K562 (cell line): ENCODE data around the gene OXA1L. TPM values are rescaled to one million over a fixed set of nuclear protein-coding genes. Genes with fewer than 3 reads are reported as not detected.

Experiments
- ATAC-seq: fragments of 200-7000 bp; cut with Tn5 transposase; 3 replicates; pipeline ENCODE4 v1.9.1; 2020; ENCODE audit warnings: moderate library complexity
- BruUV-seq: library from RNA; stranded (reverse); fragments of 400-500 nt; replicated peaks from 2 replicates; lab custom pipeline; 2021; lab: Mats Ljungman, UMichigan
- CTCF ChIA-PET: fragments of 300-600 bp; formaldehyde crosslinking; extraction: SDS; loops from one replicate; lab custom pipeline; 2021; ENCODE audit warnings: low intra/inter-chr PET ratio; lab: Yijun Ruan, JAX
- POLR2A ChIA-PET: fragments of 300-600, 350-650 bp; sonication (Branson Sonifier 250); formaldehyde crosslinking; extraction: SDS; loops from one replicate; lab custom pipeline; 2021; ENCODE audit warnings: antibody characterized with exemption, inconsistent platforms; lab: Yijun Ruan, JAX
- DNase-seq, 4 experiments: peaks; one replicate each; pipeline versions ENCODE4 v3.0.0 to v3.0.0-alpha.2; 2011 to 2018; ENCODE audit warnings: low spot score in 3 of 4, mixed read lengths in 3 of 4; ENCODE audit errors: extremely low read depth in 1 of 4
- FAIRE-seq: peaks from 2 replicates; lab custom pipeline; 2011; peaks lifted over from hg19 to GRCh38; lab: Jason Lieb, UNC
- H2AFZ ChIP-seq: 2 replicates; pipeline ENCODE4 v1.6.0; 2011; ENCODE audit warnings: low read depth, low read length, control low read depth, inconsistent platforms
- H3K27ac ChIP-seq: fragments of 200-600 bp; 3 replicates; pipeline ENCODE4 v1.8.0; 2011; ENCODE audit warnings: low read depth, mild to moderate bottlenecking, control low read depth, inconsistent platforms, low read length, moderate library complexity, mixed read lengths; ENCODE audit errors: extremely low read depth
- H3K27me3 ChIP-seq, 2 experiments: fragments of 300-600 bp in 1 of 2; 2 replicates in 1 of 2; 3 replicates in 1 of 2; pipeline versions ENCODE4 v1.6.0 to v1.8.0; 2011; ENCODE audit warnings: inconsistent platforms in 2 of 2, low read length in 2 of 2, mild to moderate bottlenecking in 1 of 2, mixed read lengths in 1 of 2, moderate library complexity in 1 of 2; ENCODE audit not compliant: control insufficient read depth in 2 of 2, insufficient read depth in 2 of 2
- H3K36me3 ChIP-seq: fragments of 300-600 bp; 3 replicates; pipeline ENCODE4 v1.8.0; 2011; ENCODE audit warnings: mild to moderate bottlenecking, low read length, inconsistent platforms; ENCODE audit not compliant: control insufficient read depth, insufficient read depth
- H3K4me1 ChIP-seq, 2 experiments: fragments of 200-600 bp in 1 of 2; replicated peaks in 1 of 2; 2 replicates in 1 of 2; 3 replicates in 1 of 2; pipeline versions ENCODE4 v1.5.1 to v1.8.0; 2011; ENCODE audit warnings: inconsistent platforms in 2 of 2, low read length in 2 of 2, mild to moderate bottlenecking in 1 of 2, mixed read lengths in 1 of 2, moderate library complexity in 1 of 2; ENCODE audit not compliant: control insufficient read depth in 2 of 2, insufficient read depth in 2 of 2
- H3K4me2 ChIP-seq: 2 replicates; pipeline ENCODE4 v1.6.1; 2011; ENCODE audit warnings: low read length, control low read depth, inconsistent platforms, mixed read lengths; ENCODE audit not compliant: insufficient read depth
- H3K4me3 ChIP-seq: fragments of 200-600 bp; sonication (generic), shearing (Covaris generic); 2 replicates; pipeline ENCODE4 v1.5.1; 2016; ENCODE audit warnings: control low read depth, inconsistent platforms
- H3K79me2 ChIP-seq: fragments of 200-600 bp; 3 replicates; pipeline ENCODE4 v1.8.0; 2011; ENCODE audit warnings: low read length, inconsistent platforms; ENCODE audit not compliant: control insufficient read depth, insufficient read depth
- H3K9ac ChIP-seq, 2 experiments: 2 replicates each; pipeline versions ENCODE4 v1.6.0 to v1.6.1; 2011; ENCODE audit warnings: low read depth in 2 of 2, low read length in 2 of 2, control low read depth in 1 of 2, inconsistent platforms in 1 of 2, mild to moderate bottlenecking in 1 of 2, mixed read lengths in 1 of 2; ENCODE audit not compliant: insufficient read depth in 1 of 2
- H3K9me1 ChIP-seq: one replicate; pipeline ENCODE4 v1.6.0; 2011; ENCODE audit warnings: inconsistent platforms, mild to moderate bottlenecking, low read length, moderate library complexity; ENCODE audit not compliant: control insufficient read depth, insufficient read depth
- H3K9me3 ChIP-seq: replicated peaks from 2 replicates; pipeline ENCODE4 v1.5.1; 2011; ENCODE audit warnings: low read depth, low read length, inconsistent platforms; ENCODE audit not compliant: control insufficient read depth, insufficient read depth
- H4K20me1 ChIP-seq: replicated peaks from 2 replicates; pipeline ENCODE4 v1.6.1; 2011; ENCODE audit warnings: low read length, inconsistent platforms, mixed read lengths; ENCODE audit not compliant: control insufficient read depth, insufficient read depth
- CEBPB ChIP-seq: fragments of 450-650 bp; IDR thresholded peaks from 2 replicates; pipeline ENCODE4 v1.6.1; 2016; ENCODE audit warnings: missing genetic modification characterization, missing compliant biosample characterization
- HIVEP1 ChIP-seq: fragments of 250-450 bp; sonication (Bioruptor Pico); IDR thresholded peaks from 2 replicates; pipeline ENCODE4 v1.4.0; 2020; ENCODE audit warnings: mild to moderate bottlenecking
- RCOR1 ChIP-seq, 2 experiments: IDR thresholded peaks; 2 replicates each; pipeline ENCODE4 v1.6.1; 2012; ENCODE audit warnings: low read depth in 2 of 2, low read length in 2 of 2, borderline replicate concordance in 1 of 2, improper control_type of control experiment in 1 of 2
- WGBS: fragments of 100-300 bp; shearing (Covaris generic); methylation state at CpG from one replicate; pipeline ENCODE4 v1.1.6; 2016; ENCODE audit warnings: low coverage, mixed read lengths; ENCODE audit not compliant: insufficient coverage; ENCODE audit errors: missing lambda C conversion rate; 5-methylcytosine and 5-hydroxymethylcytosine counted together
- in situ Hi-C: fragments of 300-500 bp; cut with MboI; formaldehyde crosslinking; loops from 4 replicates; pipeline ENCODE4 v1.15.0; 2018; ENCODE audit warnings: inconsistent platforms, mixed read lengths
- intact Hi-C: fragments of 100-400 bp; cut with micrococcal nuclease; formaldehyde crosslinking; loops from 2 replicates; pipeline ENCODE4 v1.14.2; 2022
- polyA plus RNA-seq, 8 experiments: library from polyadenylated mRNA; depleted of rRNA in 4 of 8; stranded (reverse) in 5 of 8; unstranded in 3 of 8; fragments of >200 nt; fragmentation: Nextera tagmentation in 2 of 8; fragmentation: Illumina TruSeq in 1 of 8; extraction: Ambion mirVana in 2 of 8; extraction: Trizol in 1 of 8; gene quantifications; 2 replicates each; pipeline versions ENCODE4 v1.2.1 to v1.2.3, GENCODE V29; 2011 to 2014; ENCODE audit warnings: inconsistent platforms in 1 of 8, missing spikeins in 1 of 8
- total RNA-seq, 7 experiments: library from RNA; depleted of rRNA in 6 of 7; stranded (reverse); fragments of >200 nt in 6 of 7; fragmentation: Illumina TruSeq in 2 of 7; extraction: Trizol in 2 of 7; gene quantifications; 2 replicates each; pipeline versions ENCODE4 v1.2.1 to v1.2.3, GENCODE V29; 2011 to 2021; ENCODE audit warnings: low replicate concordance in 1 of 7
- TF ChIP-seq, protein P1 (sequence below), 2 experiments: fragments of 450-650 bp; conservative IDR thresholded peaks; 2 replicates each; pipeline ENCODE4 v1.6.1; 2017; ENCODE audit warnings: mild to moderate bottlenecking in 2 of 2, moderate library complexity in 2 of 2

Gene OXA1L
- total and polyA plus RNA-seq, 9 of the 15 experiments (the other 6 are each of a cell fraction or from before 2014, with no cell fraction given): 100 to 204 (median 145) TPM

DNA sequence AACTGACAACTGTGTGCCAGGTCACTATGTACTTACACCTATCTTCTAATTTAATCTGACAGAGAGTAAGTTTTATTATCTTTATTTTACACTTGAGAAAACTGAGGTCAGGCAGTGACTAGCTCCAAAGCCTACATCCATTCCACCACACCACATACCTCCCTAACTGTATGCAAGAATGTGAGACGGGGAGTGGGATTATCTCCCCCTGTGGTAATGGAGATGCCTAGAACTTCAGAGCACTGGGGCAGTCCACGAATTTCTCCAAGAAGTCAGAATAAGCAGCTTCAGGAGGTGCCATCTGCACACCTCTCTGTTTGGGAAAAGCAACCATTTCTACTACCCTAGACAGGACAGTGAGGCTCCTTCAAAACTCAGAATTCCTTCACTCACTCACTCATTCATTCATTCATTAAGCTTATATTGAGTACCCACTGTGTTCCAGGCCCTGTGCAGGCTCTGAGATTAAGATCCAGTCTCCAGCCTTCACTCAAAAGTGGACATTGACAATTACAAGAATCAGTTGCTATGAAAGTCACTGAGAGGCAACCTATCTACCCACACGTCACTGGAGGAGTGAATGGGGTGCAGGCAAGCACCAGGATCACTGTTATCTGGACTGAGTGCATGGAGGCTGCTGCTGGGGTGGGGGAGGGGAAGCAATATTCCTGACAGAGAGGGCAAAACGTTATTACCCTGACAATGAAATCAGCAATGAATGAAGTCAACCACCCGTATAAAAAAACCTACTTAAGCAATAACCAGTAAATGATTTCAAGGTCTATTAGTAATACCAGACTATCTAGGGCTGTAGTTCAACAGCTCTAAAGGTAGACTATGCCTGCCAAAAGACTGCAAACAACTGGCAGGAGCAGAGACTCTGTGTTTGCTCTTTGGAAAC is 30.8 kb downstream of the OXA1L start (continued):
- TF ChIP-seq, protein P1, sequence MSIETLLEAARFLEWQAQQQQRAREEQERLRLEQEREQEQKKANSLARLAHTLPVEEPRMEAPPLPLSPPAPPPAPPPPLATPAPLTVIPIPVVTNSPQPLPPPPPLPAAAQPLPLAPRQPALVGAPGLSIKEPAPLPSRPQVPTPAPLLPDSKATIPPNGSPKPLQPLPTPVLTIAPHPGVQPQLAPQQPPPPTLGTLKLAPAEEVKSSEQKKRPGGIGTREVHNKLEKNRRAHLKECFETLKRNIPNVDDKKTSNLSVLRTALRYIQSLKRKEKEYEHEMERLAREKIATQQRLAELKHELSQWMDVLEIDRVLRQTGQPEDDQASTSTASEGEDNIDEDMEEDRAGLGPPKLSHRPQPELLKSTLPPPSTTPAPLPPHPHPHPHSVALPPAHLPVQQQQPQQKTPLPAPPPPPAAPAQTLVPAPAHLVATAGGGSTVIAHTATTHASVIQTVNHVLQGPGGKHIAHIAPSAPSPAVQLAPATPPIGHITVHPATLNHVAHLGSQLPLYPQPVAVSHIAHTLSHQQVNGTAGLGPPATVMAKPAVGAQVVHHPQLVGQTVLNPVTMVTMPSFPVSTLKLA (conservative IDR thresholded peaks at IDR 0.05): peak in 1 of 2 experiments; percentile 46; a peak in 1 of 4 replicates
- peak in 1 of 2 experiments; percentile 55; a peak in 1 of 4 replicates for TF ChIP-seq RCOR1 (IDR thresholded peaks at IDR 0.05; ENCODE audit: borderline replicate concordance in 1 of 2, low read depth in 2 of 2, low read length in 2 of 2)

DNA sequence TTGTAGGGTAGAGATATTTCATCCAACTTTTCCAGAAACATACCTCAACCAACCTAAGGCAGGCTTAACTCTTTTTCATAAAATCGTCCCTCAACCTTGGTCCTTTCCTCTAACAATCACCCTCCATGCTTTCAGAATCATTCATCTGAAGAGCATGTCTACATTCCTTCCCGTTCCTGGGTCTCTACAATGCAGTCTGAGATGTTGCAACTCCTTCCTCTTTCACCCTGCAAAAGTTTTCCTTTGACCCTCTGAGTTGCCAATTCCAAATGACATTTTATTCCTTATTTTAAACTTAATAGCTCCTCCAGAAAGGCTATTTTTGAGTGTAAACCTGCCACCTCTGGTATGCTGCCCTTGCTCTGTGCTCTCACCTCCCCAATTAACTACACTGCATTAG is 32.0 kb downstream of the OXA1L start:
- no peak for DNase-seq
- H3K4me2 ChIP-seq: no peak overlapping the region
- H3K9ac ChIP-seq: no peak overlapping the region
- ChIA-PET CTCF (no interaction called here), POLR2A (no interaction called here)
- peaks cover 0 to 7% of the 10 kb centered on the region in 2 experiments; a peak in 2 of 5 replicates for H3K27me3 ChIP-seq
- no peaks in the 10 kb centered on the region for H3K9me1 ChIP-seq
- WGBS: 7% methylated on average over 2 of the region's 2 CpGs
- no peaks in the 10 kb centered on the region for H4K20me1 ChIP-seq
- H3K79me2 ChIP-seq: no peaks in the 10 kb centered on the region
- H3K9me3 ChIP-seq: no peaks in the 10 kb centered on the region
- H3K4me1 ChIP-seq: peaks cover 15 to 20% of the 10 kb centered on the region in 2 experiments; a peak in 4 of 5 replicates
- H3K27ac ChIP-seq: no peak overlapping the region
- TF ChIP-seq CEBPB (tag) (peak; percentile 4; the same call in 1 of the 2 replicates), HIVEP1 (CRISPR knock-in tag) (no peak)
- TF ChIP-seq, all 486 proteins: peak for 1
- in situ Hi-C loops (no loop called here), intact Hi-C loops (no loop called here)
- no TSS peak for BruUV-seq
- Histone ChIP-seq H3K36me3 (no peaks in the 10 kb centered on the region), H3K4me3 (no peak overlapping the region), H2AFZ (peak overlapping the region; percentile 53; the same call in 1 of the 2 replicates)
- no peak for FAIRE-seq
- ATAC-seq: no peak
